ENCODE results near the gene FHIT. TPM values are rescaled to one million over a fixed set of nuclear protein-coding genes. Genes with fewer than 3 reads are reported as not detected.

The FHIT gene
- total and polyA plus RNA-seq, 7 donors = 2.4 to 10.2 (median 6.1) TPM

GRCh38 chr3:59904296-59904695 lies 1347.0 kb downstream of the FHIT start:
- Histone ChIP-seq H3K27me3 (no peaks in the 10 kb centered on the region), H3K4me3 (no peak overlapping the region), H3K9me3 (no peaks in the 10 kb centered on the region), H3K27ac (no peak overlapping the region), H3K4me1 (no peaks in the 10 kb centered on the region), H3K36me3 (no peaks in the 10 kb centered on the region)
- intact Hi-C loops (cut with DNase I) = no loop called here
- WGBS, 2 donors = 88 to 92% methylated on average over 3 of the region's 3 CpGs
- TF ChIP-seq CTCF (IDR thresholded peaks at IDR 0.05) = no peak
- no peak for TF ChIP-seq POLR2A (IDR thresholded peaks at IDR 0.05)
- no peak for TF ChIP-seq POLR2AphosphoS5 (IDR thresholded peaks at IDR 0.05)
- no peak for TF ChIP-seq EP300 (IDR thresholded peaks at IDR 0.05)
- DNase-seq = no peak

GRCh38 chr3:59899061-59899460 lies 1352.2 kb downstream of the FHIT start:
- intact Hi-C loops (cut with DNase I) = no loop called here
- Histone ChIP-seq H3K27me3 (no peaks in the 10 kb centered on the region), H3K36me3 (no peaks in the 10 kb centered on the region), H3K27ac (no peak overlapping the region), H3K4me1 (no peaks in the 10 kb centered on the region), H3K9me3 (no peaks in the 10 kb centered on the region), H3K4me3 (no peak overlapping the region)
- WGBS, 2 donors = 96% methylated on average over 1 of the region's 1 CpG
- no peak for TF ChIP-seq CTCF (IDR thresholded peaks at IDR 0.05)
- no peak for TF ChIP-seq POLR2A (IDR thresholded peaks at IDR 0.05)
- TF ChIP-seq EP300 (IDR thresholded peaks at IDR 0.05) = no peak
- no peak for TF ChIP-seq POLR2AphosphoS5 (IDR thresholded peaks at IDR 0.05)
- DNase-seq = no peak

- 14 to 60% methylated on average over 3 of the region's 3 CpGs for WGBS, 2 donors
- DNase-seq = no peak
- intact Hi-C loops (cut with DNase I) = no loop called here
- H3K9me3 ChIP-seq = no peaks in the 10 kb centered on the region
- no peaks in the 10 kb centered on the region for H3K36me3 ChIP-seq
- no peaks in the 10 kb centered on the region for H3K27me3 ChIP-seq
- no peak overlapping the region for H3K27ac ChIP-seq
- no peak overlapping the region for H3K4me3 ChIP-seq
- TF ChIP-seq POLR2AphosphoS5 (IDR thresholded peaks at IDR 0.05) = no peak
- TF ChIP-seq CTCF (IDR thresholded peaks at IDR 0.05) = no peak
- no peaks in the 10 kb centered on the region for H3K4me1 ChIP-seq
Measured at GRCh38 chr3:59895972-59896371, 1355.3 kb downstream of the FHIT start.

GRCh38 chr3:59894425-59895121 lies 1356.7 kb downstream of the FHIT start:
- no peaks in the 10 kb centered on the region for H3K36me3 ChIP-seq
- intact Hi-C loops (cut with DNase I) = no loop called here
- TF ChIP-seq CTCF (IDR thresholded peaks at IDR 0.05) (no peak), POLR2A (IDR thresholded peaks at IDR 0.05) (no peak), POLR2AphosphoS5 (IDR thresholded peaks at IDR 0.05) (no peak), EP300 (IDR thresholded peaks at IDR 0.05) (no peak)
- 92 to 93% methylated on average over 2 of the region's 2 CpGs for WGBS, 2 donors
- no peak for DNase-seq
- H3K4me1 ChIP-seq = no peaks in the 10 kb centered on the region
- H3K9me3 ChIP-seq = no peaks in the 10 kb centered on the region
- no peaks in the 10 kb centered on the region for H3K27me3 ChIP-seq
- H3K4me3 ChIP-seq = no peak overlapping the region
- no peak overlapping the region for H3K27ac ChIP-seq

GRCh38 chr3:59890639-59891038 lies 1360.6 kb downstream of the FHIT start:
- DNase-seq = no peak
- no peaks in the 10 kb centered on the region for H3K9me3 ChIP-seq
- no peaks in the 10 kb centered on the region for H3K4me1 ChIP-seq
- no peaks in the 10 kb centered on the region for H3K36me3 ChIP-seq
- no peak overlapping the region for H3K4me3 ChIP-seq
- H3K27ac ChIP-seq = no peak overlapping the region
- 93 to 96% methylated on average over 3 of the region's 3 CpGs for WGBS, 2 donors
- no peaks in the 10 kb centered on the region for H3K27me3 ChIP-seq
- no peak for TF ChIP-seq CTCF (IDR thresholded peaks at IDR 0.05)
- intact Hi-C loops (cut with DNase I) = no loop called here
